GM20000 (cell line): Measurements from ENCODE around the gene AKIRIN2.
"Not testable (repeated sequence)": the region's sequence is repeated elsewhere in the genome, so short reads cannot be mapped to it uniquely, and the experiment has no call there.

Experiments
- DNase-seq: peaks from one replicate; pipeline ENCODE4 v3.0.0; 2012; ENCODE audit warnings: low spot score
- CTCF ChIP-seq: IDR thresholded peaks from 2 replicates; pipeline ENCODE4 v1.5.1; 2012; ENCODE audit warnings: mild to moderate bottlenecking, control low read depth; ENCODE audit errors: extremely low read depth, missing control alignments

Gene AKIRIN2

DNA sequence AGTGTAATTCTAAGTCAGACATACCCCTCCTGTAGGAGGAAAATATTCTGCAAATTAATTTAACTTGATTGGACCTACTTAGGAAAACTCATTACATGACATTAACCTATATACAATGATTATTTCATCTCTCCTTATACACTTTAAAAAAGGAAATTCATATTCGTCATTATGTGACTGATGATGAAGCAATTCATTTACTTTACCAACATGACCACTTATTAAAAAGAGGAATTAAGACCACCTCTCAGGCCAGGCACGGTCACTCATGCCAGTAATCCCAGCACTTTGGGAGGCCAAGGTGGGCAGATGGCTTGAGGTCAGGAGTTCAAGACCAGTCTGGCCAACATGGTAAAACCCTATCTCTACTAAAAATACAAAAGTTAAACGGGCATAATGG is 11.6 kb downstream of the AKIRIN2 start:
- TF ChIP-seq CTCF, result no peak
- DNase-seq, result no peak

- not testable (repeated sequence) for DNase-seq
Measured at GRCh38 chr6:87687893-87688292, 14.1 kb downstream of the AKIRIN2 start.

- no peak for TF ChIP-seq CTCF
- DNase-seq, result no peak
Measured at GRCh38 chr6:87687296-87687695, 14.7 kb downstream of the AKIRIN2 start.

- DNase-seq, result not testable (repeated sequence)
Measured at GRCh38 chr6:87686636-87687205, 15.3 kb downstream of the AKIRIN2 start.

GRCh38 chr6:87684895-87685654 is 17.0 kb downstream of the AKIRIN2 start:
- no peak for TF ChIP-seq CTCF
- DNase-seq, result no peak

- no peak for TF ChIP-seq CTCF
- DNase-seq, result no peak
Measured at GRCh38 chr6:87683890-87684289, 18.1 kb downstream of the AKIRIN2 start.

DNA sequence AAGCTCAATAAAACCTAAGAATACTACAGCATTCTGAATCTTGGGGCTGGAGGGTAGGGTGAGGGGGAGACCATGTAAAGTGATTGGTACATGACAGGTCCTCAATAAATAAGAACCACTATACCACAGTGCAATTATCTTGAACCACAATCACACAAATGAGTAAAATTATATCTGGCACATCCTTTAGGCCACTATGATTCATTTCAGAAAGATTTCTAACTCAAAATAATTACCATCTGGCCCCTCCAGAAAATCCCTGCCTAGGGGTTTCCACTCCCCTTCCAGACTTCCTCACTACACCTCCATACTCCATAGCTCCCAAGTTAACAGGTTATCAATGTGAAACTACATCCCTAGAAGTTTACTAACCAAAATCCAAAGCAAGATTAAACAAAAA is 19.7 kb downstream of the AKIRIN2 start:
- DNase-seq, result no peak

More for the DNA sequence above, 19.7 kb downstream of the AKIRIN2 start:
- TF ChIP-seq CTCF, result no peak
